Measurements from ENCODE around the gene NHERF1. TPM values are rescaled to one million over a fixed set of nuclear protein-coding genes. Genes with fewer than 3 reads are reported as not detected.

NHERF1 gene
- total and polyA plus RNA-seq, 2 of the 13 experiments (the other 11 are each of a cell fraction or from before 2014, with no cell fraction given): 169 to 269 TPM

DNA sequence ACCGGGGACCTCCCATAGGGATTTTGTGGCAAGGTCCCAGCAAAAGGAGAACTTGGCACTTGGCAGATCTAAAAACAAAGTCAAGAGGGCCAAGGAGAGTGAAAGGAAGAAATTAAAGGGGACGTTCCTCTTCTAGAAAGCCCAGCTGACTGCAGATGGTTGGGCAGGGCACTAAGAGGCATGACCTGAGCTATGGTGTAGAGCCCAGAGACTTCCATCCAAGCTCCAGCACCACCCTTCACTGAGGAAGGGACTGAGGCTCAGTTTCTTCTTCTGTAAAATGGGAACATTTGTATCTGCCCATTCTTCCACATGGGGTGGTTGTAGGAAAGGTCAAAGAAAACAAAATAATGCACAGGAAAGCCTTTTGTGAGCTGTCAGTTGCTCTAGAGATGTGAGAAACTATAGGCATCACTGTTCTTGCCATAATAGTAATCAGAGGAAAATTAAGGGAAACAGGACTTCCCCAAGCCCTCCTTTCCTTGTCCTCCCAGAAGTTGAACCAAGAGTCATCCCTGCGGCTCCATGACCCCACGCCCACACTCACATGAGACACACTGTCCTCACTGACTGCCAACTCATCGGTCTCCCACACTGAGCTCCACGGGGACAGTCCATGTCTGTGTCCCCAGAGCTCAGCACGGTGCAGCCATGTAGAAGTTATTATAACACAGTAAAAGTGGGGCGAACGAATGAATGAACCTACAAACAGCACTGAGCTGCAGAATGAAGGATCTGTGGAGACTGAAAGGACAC lies 46.1 kb upstream of the NHERF1 start:
- BruUV-seq (replicated peaks): no TSS peak
- FAIRE-seq (no peak), ATAC-seq (no peak), DNase-seq (ENCODE audit: low spot score) (no peak)
- no peaks in the 10 kb centered on the region for H3K36me3 ChIP-seq (replicated peaks in 1 of 2; ENCODE audit: control insufficient read depth in 1 of 2, insufficient read depth in 2 of 2, low read length in 2 of 2)
- TF ChIP-seq, protein P1, sequence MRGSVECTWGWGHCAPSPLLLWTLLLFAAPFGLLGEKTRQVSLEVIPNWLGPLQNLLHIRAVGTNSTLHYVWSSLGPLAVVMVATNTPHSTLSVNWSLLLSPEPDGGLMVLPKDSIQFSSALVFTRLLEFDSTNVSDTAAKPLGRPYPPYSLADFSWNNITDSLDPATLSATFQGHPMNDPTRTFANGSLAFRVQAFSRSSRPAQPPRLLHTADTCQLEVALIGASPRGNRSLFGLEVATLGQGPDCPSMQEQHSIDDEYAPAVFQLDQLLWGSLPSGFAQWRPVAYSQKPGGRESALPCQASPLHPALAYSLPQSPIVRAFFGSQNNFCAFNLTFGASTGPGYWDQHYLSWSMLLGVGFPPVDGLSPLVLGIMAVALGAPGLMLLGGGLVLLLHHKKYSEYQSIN (CRISPR knock-in tag; IDR thresholded peaks at IDR 0.05; ENCODE audit: borderline replicate concordance): no peak
- TF ChIP-seq ZNF629 (CRISPR knock-in tag; conservative IDR thresholded peaks at IDR 0.05): peak; percentile 54; the same call in 1 of the 2 replicates
- intact Hi-C loops (cut with micrococcal nuclease; ENCODE audit: unreplicated experiment): no loop called here
- no peak overlapping the region for H2AFZ ChIP-seq (ENCODE audit: low read length)
- no peak overlapping the region for H3K4me3 ChIP-seq (replicated peaks in 1 of 3; ENCODE audit: insufficient read depth in 1 of 3, low read depth in 2 of 3, low read length in 3 of 3)
- ChIA-PET POLR2A (interaction anchor here (1.3 kb wide), 1 partner anchor 34 kb away, joined by 3 read pairs; the partner anchor contains the start of gene RAB37), CTCF (ENCODE audit: low intra/inter-chr PET ratio, low total read pairs) (no interaction called here)
- no peaks in the 10 kb centered on the region for H3K79me2 ChIP-seq (ENCODE audit: insufficient read depth, low read length)
- H3K27me3 ChIP-seq (ENCODE audit: control insufficient read depth in 1 of 2, insufficient read depth in 2 of 2, low read length in 2 of 2): peaks cover 1 to 36% of the 10 kb centered on the region in 2 experiments; a peak in 4 of 5 replicates
- H3K4me2 ChIP-seq (ENCODE audit: low read depth, low read length): no peak overlapping the region
- H3K9ac ChIP-seq (ENCODE audit: insufficient read depth, low read depth, low read length): no peak overlapping the region
- WGBS (ENCODE audit: low lambda C conversion rate): 43% methylated on average over 9 of the region's 9 CpGs
- in situ Hi-C loops (cut with HindIII; ENCODE audit: extremely low pct_ligation_motif_present, low pct_unique_long_range_greater_than_20kb): no loop called here
- no peaks in the 10 kb centered on the region for H3K4me1 ChIP-seq (ENCODE audit: insufficient read depth, low read length)
- no peaks in the 10 kb centered on the region for H3K9me3 ChIP-seq (ENCODE audit: low read length)
- H4K20me1 ChIP-seq (ENCODE audit: insufficient read depth, low read length): no peaks in the 10 kb centered on the region
- no peak overlapping the region for H3K27ac ChIP-seq (ENCODE audit: extremely low read length, insufficient read depth, low read length)

DNA sequence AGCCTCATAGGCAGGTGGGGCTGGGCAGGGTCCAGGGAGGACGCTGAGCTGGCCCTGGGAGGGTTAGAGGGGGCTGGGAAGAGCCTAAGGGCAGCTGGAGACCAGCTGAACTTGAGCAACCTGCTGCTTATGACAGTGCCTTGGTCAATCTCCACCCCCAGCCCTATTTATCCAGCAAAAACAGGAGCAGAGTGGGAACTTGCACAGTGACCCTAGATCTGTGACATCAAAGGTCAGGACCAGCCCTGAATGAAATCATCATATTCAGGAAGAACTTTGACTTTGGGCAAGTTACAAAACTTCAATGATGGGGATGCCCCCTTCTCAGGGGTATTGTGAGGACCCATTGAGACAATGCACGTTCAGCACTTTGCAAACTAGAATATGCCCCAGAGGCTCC lies 45.1 kb upstream of the NHERF1 start:
- ATAC-seq: no peak
- intact Hi-C loops (cut with micrococcal nuclease; ENCODE audit: unreplicated experiment): no loop called here
- 0% methylated on average over 1 of the region's 2 CpGs for WGBS (ENCODE audit: low lambda C conversion rate)
- Histone ChIP-seq H3K4me2 (ENCODE audit: low read depth, low read length) (no peak overlapping the region), H3K27ac (ENCODE audit: extremely low read length, insufficient read depth, low read length) (no peak overlapping the region), H3K9me3 (ENCODE audit: low read length) (no peaks in the 10 kb centered on the region), H2AFZ (ENCODE audit: low read length) (no peak overlapping the region), H3K9ac (ENCODE audit: insufficient read depth, low read depth, low read length) (no peak overlapping the region), H3K4me1 (ENCODE audit: insufficient read depth, low read length) (no peaks in the 10 kb centered on the region), H4K20me1 (ENCODE audit: insufficient read depth, low read length) (no peaks in the 10 kb centered on the region), H3K4me3 (replicated peaks in 1 of 3; ENCODE audit: insufficient read depth in 1 of 3, low read depth in 2 of 3, low read length in 3 of 3) (no peak overlapping the region), H3K36me3 (replicated peaks in 1 of 2; ENCODE audit: control insufficient read depth in 1 of 2, insufficient read depth in 2 of 2, low read length in 2 of 2) (no peaks in the 10 kb centered on the region), H3K79me2 (ENCODE audit: insufficient read depth, low read length) (no peaks in the 10 kb centered on the region), H3K27me3 (ENCODE audit: control insufficient read depth in 1 of 2, insufficient read depth in 2 of 2, low read length in 2 of 2) (peaks cover 0 to 27% of the 10 kb centered on the region in 2 experiments; a peak in 4 of 5 replicates)
- ChIA-PET POLR2A (interaction anchor here (1.3 kb wide), 1 partner anchor 33 kb away, joined by 3 read pairs; the partner anchor contains the start of gene RAB37), CTCF (ENCODE audit: low intra/inter-chr PET ratio, low total read pairs) (no interaction called here)
- no peak for FAIRE-seq
- in situ Hi-C loops (cut with HindIII; ENCODE audit: extremely low pct_ligation_motif_present, low pct_unique_long_range_greater_than_20kb): no loop called here
- no TSS peak for BruUV-seq (replicated peaks)
- no peak for DNase-seq (ENCODE audit: low spot score)
- TF ChIP-seq, protein P2, sequence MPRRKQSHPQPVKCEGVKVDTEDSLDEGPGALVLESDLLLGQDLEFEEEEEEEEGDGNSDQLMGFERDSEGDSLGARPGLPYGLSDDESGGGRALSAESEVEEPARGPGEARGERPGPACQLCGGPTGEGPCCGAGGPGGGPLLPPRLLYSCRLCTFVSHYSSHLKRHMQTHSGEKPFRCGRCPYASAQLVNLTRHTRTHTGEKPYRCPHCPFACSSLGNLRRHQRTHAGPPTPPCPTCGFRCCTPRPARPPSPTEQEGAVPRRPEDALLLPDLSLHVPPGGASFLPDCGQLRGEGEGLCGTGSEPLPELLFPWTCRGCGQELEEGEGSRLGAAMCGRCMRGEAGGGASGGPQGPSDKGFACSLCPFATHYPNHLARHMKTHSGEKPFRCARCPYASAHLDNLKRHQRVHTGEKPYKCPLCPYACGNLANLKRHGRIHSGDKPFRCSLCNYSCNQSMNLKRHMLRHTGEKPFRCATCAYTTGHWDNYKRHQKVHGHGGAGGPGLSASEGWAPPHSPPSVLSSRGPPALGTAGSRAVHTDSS (CRISPR knock-in tag; conservative IDR thresholded peaks at IDR 0.05): no peak
- TF ChIP-seq CEBPB (IDR thresholded peaks at IDR 0.05; ENCODE audit: borderline replicate concordance, low read depth, low read length) (no peak), ZKSCAN8 (CRISPR knock-in tag; IDR thresholded peaks at IDR 0.05; ENCODE audit: borderline replicate concordance) (no peak), ZMYM4 (CRISPR knock-in tag; IDR thresholded peaks at IDR 0.05) (no peak), PCBP2 (optimal IDR thresholded peaks at IDR 0.05; ENCODE audit: low read depth, low read length, poor library complexity, severe bottlenecking) (no peak), PHF21A (CRISPR knock-in tag; IDR thresholded peaks at IDR 0.05) (no peak), PHF8 (CRISPR knock-in tag; IDR thresholded peaks at IDR 0.05) (no peak), ZNF567 (CRISPR knock-in tag; IDR thresholded peaks at IDR 0.05; ENCODE audit: borderline replicate concordance) (no peak), ZNF496 (CRISPR knock-in tag; IDR thresholded peaks at IDR 0.05; ENCODE audit: insufficient replicate concordance) (no peak), MEIS1 (CRISPR knock-in tag; IDR thresholded peaks at IDR 0.05; ENCODE audit: borderline replicate concordance) (no peak)
- TF ChIP-seq, protein P3, sequence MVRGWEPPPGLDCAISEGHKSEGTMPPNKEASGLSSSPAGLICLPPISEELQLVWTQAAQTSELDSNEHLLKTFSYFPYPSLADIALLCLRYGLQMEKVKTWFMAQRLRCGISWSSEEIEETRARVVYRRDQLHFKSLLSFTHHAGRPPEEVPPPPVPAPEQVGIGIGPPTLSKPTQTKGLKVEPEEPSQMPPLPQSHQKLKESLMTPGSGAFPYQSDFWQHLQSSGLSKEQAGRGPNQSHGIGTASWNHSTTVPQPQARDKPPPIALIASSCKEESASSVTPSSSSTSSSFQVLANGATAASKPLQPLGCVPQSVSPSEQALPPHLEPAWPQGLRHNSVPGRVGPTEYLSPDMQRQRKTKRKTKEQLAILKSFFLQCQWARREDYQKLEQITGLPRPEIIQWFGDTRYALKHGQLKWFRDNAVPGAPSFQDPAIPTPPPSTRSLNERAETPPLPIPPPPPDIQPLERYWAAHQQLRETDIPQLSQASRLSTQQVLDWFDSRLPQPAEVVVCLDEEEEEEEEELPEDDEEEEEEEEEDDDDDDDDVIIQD (CRISPR knock-in tag; IDR thresholded peaks at IDR 0.05; ENCODE audit: low read depth): no peak
